GM12878 (cell line): Measurements from ENCODE around the gene HEXIM2. TPM values are rescaled to one million over a fixed set of nuclear protein-coding genes. Genes with fewer than 3 reads are reported as not detected.

ENCODE experiments used
- CBX5 ChIP-seq: sonication (generic); IDR thresholded peaks from 2 replicates; pipeline ENCODE4 v1.6.1; 2016; ENCODE audit warnings: low read depth, moderate library complexity, mild to moderate bottlenecking, inconsistent platforms
- FOXM1 ChIP-seq: IDR thresholded peaks from 2 replicates; pipeline ENCODE4 v1.6.1; 2012; ENCODE audit warnings: low read depth, mild to moderate bottlenecking, inconsistent platforms, low read length, moderate library complexity
- IKZF2 ChIP-seq, 2 experiments: fragments of 450-650 bp; IDR thresholded peaks; 2 replicates each; pipeline ENCODE4 v1.6.1; 2017; ENCODE audit warnings: mild to moderate bottlenecking in 2 of 2, moderate library complexity in 2 of 2
- NBN ChIP-seq: fragments of 450-650 bp; IDR thresholded peaks from 2 replicates; pipeline ENCODE4 v1.6.1; 2016
- POLR2AphosphoS2 ChIP-seq: IDR thresholded peaks from 2 replicates; pipeline ENCODE4 v1.6.1; 2011; ENCODE audit warnings: low read depth, mild to moderate bottlenecking, low read length, improper control_type of control experiment, moderate library complexity
- RAD21 ChIP-seq: IDR thresholded peaks from 2 replicates; pipeline ENCODE4 v1.6.1; 2011; ENCODE audit warnings: mild to moderate bottlenecking, low read depth, low read length, moderate library complexity; ENCODE audit not compliant: insufficient read depth
- RAD51 ChIP-seq: fragments of 450-650 bp; IDR thresholded peaks from 2 replicates; pipeline ENCODE4 v1.6.1; 2016; ENCODE audit warnings: moderate library complexity, mild to moderate bottlenecking, inconsistent platforms
- RUNX3 ChIP-seq: IDR thresholded peaks from 2 replicates; pipeline ENCODE4 v1.6.1; 2012; ENCODE audit warnings: low read length, inconsistent platforms
- SIN3A ChIP-seq: IDR thresholded peaks from 2 replicates; pipeline ENCODE4 v1.6.1; 2012; ENCODE audit warnings: low read depth, low read length, improper control_type of control experiment
- SMAD1 ChIP-seq: fragments of 450-650 bp; IDR thresholded peaks from 2 replicates; pipeline ENCODE4 v1.6.1; 2018; ENCODE audit warnings: mild to moderate bottlenecking, low read depth; ENCODE audit not compliant: partially characterized antibody
- SMAD5 ChIP-seq: IDR thresholded peaks from 2 replicates; pipeline ENCODE4 v1.6.1; 2016; ENCODE audit warnings: antibody characterized with exemption, low read depth
- SMARCA5 ChIP-seq: fragments of 450-650 bp; IDR thresholded peaks from 2 replicates; pipeline ENCODE4 v1.6.1; 2017; ENCODE audit warnings: mild to moderate bottlenecking
- SPI1 ChIP-seq: IDR thresholded peaks from 2 replicates; pipeline ENCODE4 v1.6.1; 2011; ENCODE audit warnings: low read depth, mild to moderate bottlenecking, low read length, moderate library complexity, borderline replicate concordance; ENCODE audit not compliant: insufficient read depth
- TCF12 ChIP-seq: IDR thresholded peaks from 2 replicates; pipeline ENCODE4 v1.6.1; 2011; ENCODE audit warnings: low read depth, mild to moderate bottlenecking, low read length
- TCF7 ChIP-seq: IDR thresholded peaks from 2 replicates; pipeline ENCODE4 v1.6.1; 2014; ENCODE audit warnings: antibody characterized with exemption, borderline replicate concordance
- ZBED1 ChIP-seq: IDR thresholded peaks from 2 replicates; pipeline ENCODE4 v1.6.1; 2016; ENCODE audit warnings: borderline replicate concordance
- ZNF207 ChIP-seq: fragments of 450-650 bp; IDR thresholded peaks from 2 replicates; pipeline ENCODE4 v1.6.1; 2014; ENCODE audit warnings: antibody characterized with exemption, mild to moderate bottlenecking, borderline replicate concordance
- ZSCAN29 ChIP-seq: fragments of 450-650 bp; IDR thresholded peaks from 2 replicates; pipeline ENCODE4 v1.6.1; 2017; ENCODE audit warnings: mild to moderate bottlenecking, moderate library complexity
- ZZZ3 ChIP-seq: IDR thresholded peaks from 2 replicates; pipeline ENCODE4 v1.6.1; 2011; ENCODE audit warnings: low read depth; ENCODE audit not compliant: control insufficient read depth, insufficient read length
- polyA plus RNA-seq, 11 experiments: library from polyadenylated mRNA; depleted of rRNA in 4 of 11; unstranded in 6 of 11; stranded (reverse) in 5 of 11; fragments of >200 nt; fragmentation: Nextera tagmentation in 4 of 11; fragmentation: Illumina TruSeq in 1 of 11; extraction: Ambion mirVana in 4 of 11; extraction: Trizol in 1 of 11; gene quantifications; 1 replicate in 1 of 11; 2 replicates in 10 of 11; pipeline versions ENCODE4 v1.2.1 to v1.2.3, GENCODE V29; 2011 to 2016; ENCODE audit warnings: inconsistent platforms in 2 of 11, missing spikeins in 2 of 11, low read depth in 1 of 11
- total RNA-seq, 4 experiments: library from RNA; depleted of rRNA in 3 of 4; stranded (reverse); fragments of >200 nt in 3 of 4; fragmentation: Illumina TruSeq in 1 of 4; extraction: Trizol in 1 of 4; gene quantifications; 2 replicates each; pipeline versions ENCODE4 v1.2.1 to v1.2.3, GENCODE V29; 2013 to 2021
- TF ChIP-seq, protein P1 (sequence below): fragments of 450-650 bp; IDR thresholded peaks from 2 replicates; pipeline ENCODE4 v1.6.1; 2014; ENCODE audit warnings: mild to moderate bottlenecking
- TF ChIP-seq, protein P2 (sequence below): IDR thresholded peaks from 2 replicates; pipeline ENCODE4 v1.6.1; 2011; ENCODE audit warnings: borderline replicate concordance, low read depth, mild to moderate bottlenecking, moderate library complexity, low read length; ENCODE audit not compliant: insufficient read depth, poor library complexity, severe bottlenecking
- TF ChIP-seq, protein P3 (sequence below): fragments of 450-650 bp; formaldehyde crosslinking; IDR thresholded peaks from 2 replicates; pipeline ENCODE4 v1.4.0; 2020; ENCODE audit warnings: mild to moderate bottlenecking, moderate library complexity
- TF ChIP-seq, protein P4 (sequence below), 3 experiments: IDR thresholded peaks in 2 of 3; conservative IDR thresholded peaks in 1 of 3; 2 replicates each; pipeline ENCODE4 v1.5.1; 2011; ENCODE audit warnings: low read depth in 3 of 3, low read length in 3 of 3, mild to moderate bottlenecking in 3 of 3, control low read depth in 2 of 3, moderate library complexity in 2 of 3, inconsistent platforms in 1 of 3, mixed read lengths in 1 of 3; ENCODE audit not compliant: control insufficient read depth in 2 of 3, insufficient read depth in 1 of 3; ENCODE audit errors: extremely low read depth in 1 of 3

Gene HEXIM2
- total and polyA plus RNA-seq, 10 of the 15 experiments (the other 5 are each of a cell fraction or from before 2014, with no cell fraction given) = 0.10 to 10.3 (median 6.4) TPM

DNA sequence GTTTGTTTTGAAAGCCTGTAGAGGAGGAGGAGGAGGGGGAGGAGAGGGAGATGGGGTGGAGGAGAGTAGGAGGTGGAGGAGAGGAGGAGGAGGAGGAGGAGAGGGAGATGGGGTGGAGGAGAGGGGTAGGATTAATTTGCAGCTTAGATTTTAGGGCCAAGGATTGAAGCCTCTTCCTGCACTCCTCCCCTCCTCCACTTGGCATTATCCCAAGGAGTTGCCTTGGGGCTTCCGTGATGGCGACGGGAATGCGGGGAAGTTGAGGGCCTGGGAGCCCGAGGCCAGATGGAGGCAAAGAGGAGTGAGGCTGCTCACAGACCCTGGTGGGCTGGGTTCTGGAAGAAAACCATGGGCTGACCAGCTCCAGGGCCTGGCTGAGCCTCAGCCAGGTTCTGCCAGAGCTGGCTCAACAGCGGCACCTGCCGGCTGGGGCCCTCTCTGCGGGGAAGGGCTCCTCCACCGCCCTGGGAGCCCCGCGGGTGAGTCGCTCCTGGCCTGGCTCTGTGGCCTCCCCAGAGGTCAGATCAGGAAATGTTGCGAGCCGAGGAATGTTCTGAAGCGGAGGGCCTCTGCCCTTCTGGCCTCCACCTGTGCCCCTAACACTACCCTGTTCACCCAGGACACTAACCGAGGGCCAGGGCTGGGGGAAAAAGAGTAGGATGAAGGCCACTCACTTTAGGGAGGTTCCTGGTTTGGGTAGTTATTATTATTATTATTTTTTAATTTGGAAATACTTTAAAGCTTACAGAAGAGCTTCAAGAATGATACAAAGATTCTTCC is 36.1 kb downstream of the HEXIM2 start (continued):
- TF ChIP-seq, protein P1, sequence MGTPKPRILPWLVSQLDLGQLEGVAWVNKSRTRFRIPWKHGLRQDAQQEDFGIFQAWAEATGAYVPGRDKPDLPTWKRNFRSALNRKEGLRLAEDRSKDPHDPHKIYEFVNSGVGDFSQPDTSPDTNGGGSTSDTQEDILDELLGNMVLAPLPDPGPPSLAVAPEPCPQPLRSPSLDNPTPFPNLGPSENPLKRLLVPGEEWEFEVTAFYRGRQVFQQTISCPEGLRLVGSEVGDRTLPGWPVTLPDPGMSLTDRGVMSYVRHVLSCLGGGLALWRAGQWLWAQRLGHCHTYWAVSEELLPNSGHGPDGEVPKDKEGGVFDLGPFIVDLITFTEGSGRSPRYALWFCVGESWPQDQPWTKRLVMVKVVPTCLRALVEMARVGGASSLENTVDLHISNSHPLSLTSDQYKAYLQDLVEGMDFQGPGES = 0 out of 2 replicates have a peak, but pooled peaks have one; percentile 32
- no peak; the same call in 1 of the 2 replicates for TF ChIP-seq RUNX3
- no peak for TF ChIP-seq ZBED1
- no peak for TF ChIP-seq TCF12
- no peak for TF ChIP-seq SMAD5
- TF ChIP-seq, protein P2, sequence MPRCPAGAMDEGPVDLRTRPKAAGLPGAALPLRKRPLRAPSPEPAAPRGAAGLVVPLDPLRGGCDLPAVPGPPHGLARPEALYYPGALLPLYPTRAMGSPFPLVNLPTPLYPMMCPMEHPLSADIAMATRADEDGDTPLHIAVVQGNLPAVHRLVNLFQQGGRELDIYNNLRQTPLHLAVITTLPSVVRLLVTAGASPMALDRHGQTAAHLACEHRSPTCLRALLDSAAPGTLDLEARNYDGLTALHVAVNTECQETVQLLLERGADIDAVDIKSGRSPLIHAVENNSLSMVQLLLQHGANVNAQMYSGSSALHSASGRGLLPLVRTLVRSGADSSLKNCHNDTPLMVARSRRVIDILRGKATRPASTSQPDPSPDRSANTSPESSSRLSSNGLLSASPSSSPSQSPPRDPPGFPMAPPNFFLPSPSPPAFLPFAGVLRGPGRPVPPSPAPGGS = no peak
- no peak for TF ChIP-seq FOXM1
- TF ChIP-seq IKZF2 (IDR thresholded peaks at IDR 0.05) = peak; percentile 49 to 60
- TF ChIP-seq POLR2AphosphoS2 = no peak
- TF ChIP-seq ZZZ3 = no peak
- TF ChIP-seq, protein P3, sequence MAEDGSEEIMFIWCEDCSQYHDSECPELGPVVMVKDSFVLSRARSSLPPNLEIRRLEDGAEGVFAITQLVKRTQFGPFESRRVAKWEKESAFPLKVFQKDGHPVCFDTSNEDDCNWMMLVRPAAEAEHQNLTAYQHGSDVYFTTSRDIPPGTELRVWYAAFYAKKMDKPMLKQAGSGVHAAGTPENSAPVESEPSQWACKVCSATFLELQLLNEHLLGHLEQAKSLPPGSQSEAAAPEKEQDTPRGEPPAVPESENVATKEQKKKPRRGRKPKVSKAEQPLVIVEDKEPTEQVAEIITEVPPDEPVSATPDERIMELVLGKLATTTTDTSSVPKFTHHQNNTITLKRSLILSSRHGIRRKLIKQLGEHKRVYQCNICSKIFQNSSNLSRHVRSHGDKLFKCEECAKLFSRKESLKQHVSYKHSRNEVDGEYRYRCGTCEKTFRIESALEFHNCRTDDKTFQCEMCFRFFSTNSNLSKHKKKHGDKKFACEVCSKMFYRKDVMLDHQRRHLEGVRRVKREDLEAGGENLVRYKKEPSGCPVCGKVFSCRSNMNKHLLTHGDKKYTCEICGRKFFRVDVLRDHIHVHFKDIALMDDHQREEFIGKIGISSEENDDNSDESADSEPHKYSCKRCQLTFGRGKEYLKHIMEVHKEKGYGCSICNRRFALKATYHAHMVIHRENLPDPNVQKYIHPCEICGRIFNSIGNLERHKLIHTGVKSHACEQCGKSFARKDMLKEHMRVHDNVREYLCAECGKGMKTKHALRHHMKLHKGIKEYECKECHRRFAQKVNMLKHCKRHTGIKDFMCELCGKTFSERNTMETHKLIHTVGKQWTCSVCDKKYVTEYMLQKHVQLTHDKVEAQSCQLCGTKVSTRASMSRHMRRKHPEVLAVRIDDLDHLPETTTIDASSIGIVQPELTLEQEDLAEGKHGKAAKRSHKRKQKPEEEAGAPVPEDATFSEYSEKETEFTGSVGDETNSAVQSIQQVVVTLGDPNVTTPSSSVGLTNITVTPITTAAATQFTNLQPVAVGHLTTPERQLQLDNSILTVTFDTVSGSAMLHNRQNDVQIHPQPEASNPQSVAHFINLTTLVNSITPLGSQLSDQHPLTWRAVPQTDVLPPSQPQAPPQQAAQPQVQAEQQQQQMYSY (CRISPR knock-in tag) = no peak
- no peak for TF ChIP-seq SMAD1
- TF ChIP-seq SPI1 = no peak
- TF ChIP-seq RAD21 = peak; percentile 97
- TF ChIP-seq, protein P4, sequence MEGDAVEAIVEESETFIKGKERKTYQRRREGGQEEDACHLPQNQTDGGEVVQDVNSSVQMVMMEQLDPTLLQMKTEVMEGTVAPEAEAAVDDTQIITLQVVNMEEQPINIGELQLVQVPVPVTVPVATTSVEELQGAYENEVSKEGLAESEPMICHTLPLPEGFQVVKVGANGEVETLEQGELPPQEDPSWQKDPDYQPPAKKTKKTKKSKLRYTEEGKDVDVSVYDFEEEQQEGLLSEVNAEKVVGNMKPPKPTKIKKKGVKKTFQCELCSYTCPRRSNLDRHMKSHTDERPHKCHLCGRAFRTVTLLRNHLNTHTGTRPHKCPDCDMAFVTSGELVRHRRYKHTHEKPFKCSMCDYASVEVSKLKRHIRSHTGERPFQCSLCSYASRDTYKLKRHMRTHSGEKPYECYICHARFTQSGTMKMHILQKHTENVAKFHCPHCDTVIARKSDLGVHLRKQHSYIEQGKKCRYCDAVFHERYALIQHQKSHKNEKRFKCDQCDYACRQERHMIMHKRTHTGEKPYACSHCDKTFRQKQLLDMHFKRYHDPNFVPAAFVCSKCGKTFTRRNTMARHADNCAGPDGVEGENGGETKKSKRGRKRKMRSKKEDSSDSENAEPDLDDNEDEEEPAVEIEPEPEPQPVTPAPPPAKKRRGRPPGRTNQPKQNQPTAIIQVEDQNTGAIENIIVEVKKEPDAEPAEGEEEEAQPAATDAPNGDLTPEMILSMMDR (IDR thresholded peaks at IDR 0.05 in 2 of 3, conservative IDR thresholded peaks at IDR 0.05 in 1 of 3; ENCODE audit: control insufficient read depth in 2 of 3, extremely low read depth in 1 of 3, insufficient read depth in 1 of 3, low read depth in 3 of 3, low read length in 3 of 3) = peak; percentile 99 to 100 (median 99)
- no peak for TF ChIP-seq ZSCAN29
- no peak for TF ChIP-seq RAD51
- TF ChIP-seq SIN3A = no peak
- TF ChIP-seq NBN = 0 out of 2 replicates have a peak, but pooled peaks have one; percentile 57
- TF ChIP-seq SMARCA5 = peak; percentile 95
- TF ChIP-seq ZNF207 = peak; percentile 81; the same call in 1 of the 2 replicates
- no peak for TF ChIP-seq CBX5
- TF ChIP-seq TCF7 = no peak
